HG03520 (cell line): ENCODE data around the gene GHRHR.

Experiments
- ATAC-seq: cut with Tn5 transposase; IDR thresholded peaks from one replicate; pipeline ENCODE4 v1.9.1; 2021; ENCODE audit warnings: mild to moderate bottlenecking, moderate library complexity; ENCODE audit not compliant: unreplicated experiment

Gene GHRHR

DNA sequence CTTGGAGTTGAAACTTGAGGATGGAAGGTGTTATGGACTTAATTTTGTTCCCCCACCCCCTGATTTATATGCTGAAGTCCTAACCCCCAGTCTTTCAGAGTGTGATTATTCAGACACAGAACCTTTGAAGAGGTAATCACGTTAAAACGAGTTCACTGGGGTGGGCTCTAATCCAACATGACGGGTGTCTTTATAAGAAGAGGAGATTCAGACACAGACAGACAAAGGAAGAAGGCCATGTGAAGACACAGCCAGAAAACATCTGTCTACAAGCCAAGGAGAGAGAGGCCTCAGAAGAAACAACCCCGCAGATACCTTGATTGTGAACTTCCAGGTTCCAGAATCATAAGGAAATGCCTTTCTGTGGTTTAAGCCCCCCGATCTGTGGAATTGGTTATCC, 37.0 kb downstream of the GHRHR start:
- ATAC-seq, result no peak

DNA sequence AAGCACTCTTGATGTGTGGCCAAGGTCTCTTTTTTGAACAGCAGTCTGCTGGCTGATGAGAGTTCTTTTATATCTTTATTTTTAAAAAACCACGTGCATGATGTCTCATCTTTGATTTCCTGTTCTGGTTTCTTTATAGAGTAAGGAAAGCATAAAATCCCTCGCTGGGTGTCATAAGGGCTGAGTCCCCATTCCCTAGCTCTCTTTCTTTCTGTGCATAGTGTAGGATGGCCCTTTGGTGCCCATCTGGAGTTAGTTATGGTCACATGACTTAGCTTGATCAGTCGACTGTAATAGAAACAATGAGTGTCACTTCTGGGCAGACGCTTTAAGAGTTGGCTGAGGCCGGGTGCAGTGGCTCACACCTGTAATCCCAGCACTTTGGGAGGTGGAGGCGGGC, 38.5 kb downstream of the GHRHR start:
- no peak for ATAC-seq

DNA sequence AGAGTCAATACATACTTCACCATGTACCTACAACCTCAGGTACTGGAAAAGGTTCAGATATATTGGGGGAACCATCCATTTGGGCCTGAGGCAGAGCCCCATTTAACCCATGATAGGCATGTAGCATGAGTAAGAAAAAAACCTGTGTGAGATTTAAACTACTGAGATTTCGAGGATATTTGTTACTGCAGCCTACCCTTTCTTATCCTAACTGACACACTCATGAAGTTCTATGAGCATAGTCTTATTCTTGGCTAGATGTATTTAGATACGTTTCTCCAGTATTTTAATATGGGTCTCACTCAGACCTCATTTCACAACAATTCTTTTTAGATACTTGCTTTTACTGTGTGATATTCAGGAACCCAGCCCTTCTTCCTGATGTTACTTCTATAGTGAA, 39.3 kb downstream of the GHRHR start:
- no peak for ATAC-seq

DNA sequence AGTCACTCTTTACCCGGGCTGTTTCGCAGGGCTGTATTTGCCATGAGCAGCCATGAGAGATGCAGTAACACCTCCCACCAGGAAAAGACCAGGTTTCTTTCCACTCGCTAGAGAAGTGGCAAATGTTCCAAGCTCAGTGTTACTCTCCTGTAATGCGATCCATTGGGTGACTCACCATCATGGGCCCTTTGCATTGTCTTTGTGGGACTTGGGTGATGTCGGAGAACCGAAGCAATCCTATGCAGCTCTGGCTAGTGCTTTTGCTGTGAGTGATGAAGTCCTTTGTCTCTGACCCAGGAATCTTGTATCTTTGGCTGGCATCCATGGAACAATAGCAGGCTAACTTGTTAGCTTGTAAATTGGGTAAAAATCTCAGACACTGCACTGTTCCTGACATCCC, 40.0 kb downstream of the GHRHR start:
- ATAC-seq, result no peak

DNA sequence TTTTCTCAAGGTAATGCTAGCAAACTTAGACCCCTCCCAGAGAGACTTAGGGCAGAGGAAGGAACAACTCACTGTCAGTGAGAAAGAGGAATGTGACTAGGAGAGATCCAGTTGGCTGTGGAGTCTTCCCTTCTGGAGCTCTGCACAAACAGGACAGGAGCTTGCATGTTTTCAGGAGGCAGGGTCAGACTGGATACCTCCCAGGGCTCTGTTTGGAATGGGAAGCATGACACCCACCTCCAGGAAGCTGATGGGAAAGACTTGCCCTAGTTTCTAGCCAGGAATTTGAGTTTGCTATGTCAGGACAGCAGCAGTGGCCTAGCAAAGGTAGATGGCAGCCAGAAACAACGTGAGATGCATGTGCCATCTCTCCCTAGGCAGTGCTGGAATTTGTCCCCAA, 40.6 kb downstream of the GHRHR start:
- no peak for ATAC-seq

DNA sequence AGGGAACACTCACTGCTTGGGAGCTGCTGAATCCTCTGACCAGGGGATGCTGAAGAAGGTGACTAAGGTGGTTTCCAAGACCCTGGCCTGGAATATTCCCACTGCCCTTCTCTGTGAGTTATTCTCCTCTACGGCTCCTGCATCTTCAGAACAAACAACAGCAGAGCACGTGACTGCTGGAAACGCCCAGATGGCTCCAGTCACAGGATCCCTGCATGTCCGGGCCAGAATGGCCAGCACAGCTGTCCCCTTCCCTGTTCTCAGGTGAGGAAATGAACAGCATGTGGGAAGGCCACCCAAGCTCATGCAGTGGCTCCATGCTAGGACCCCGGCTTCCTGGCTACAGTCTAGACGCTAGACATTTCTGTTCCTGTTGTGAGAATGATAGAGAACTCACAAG, 43.1 kb downstream of the GHRHR start:
- no peak for ATAC-seq

DNA sequence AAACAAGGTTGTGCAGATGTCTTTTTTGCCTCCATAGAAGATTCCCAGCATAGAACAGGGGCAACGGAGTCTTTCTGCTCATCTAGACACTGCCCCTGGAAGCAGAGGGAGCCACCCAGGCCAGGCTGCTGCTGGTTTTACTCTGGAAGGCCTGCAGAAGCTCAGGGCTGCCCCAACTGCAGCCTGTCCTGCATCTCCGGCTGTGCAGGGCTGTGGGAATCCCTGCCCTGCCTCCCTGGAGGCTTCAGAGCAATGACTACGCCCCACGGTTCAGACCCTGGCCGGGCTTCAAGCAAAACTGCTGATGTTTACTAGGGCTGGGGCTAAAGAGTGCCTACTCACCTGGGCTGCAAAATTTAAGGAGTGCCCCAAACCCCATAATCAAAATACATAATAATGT, 43.9 kb downstream of the GHRHR start:
- ATAC-seq, result no peak

DNA sequence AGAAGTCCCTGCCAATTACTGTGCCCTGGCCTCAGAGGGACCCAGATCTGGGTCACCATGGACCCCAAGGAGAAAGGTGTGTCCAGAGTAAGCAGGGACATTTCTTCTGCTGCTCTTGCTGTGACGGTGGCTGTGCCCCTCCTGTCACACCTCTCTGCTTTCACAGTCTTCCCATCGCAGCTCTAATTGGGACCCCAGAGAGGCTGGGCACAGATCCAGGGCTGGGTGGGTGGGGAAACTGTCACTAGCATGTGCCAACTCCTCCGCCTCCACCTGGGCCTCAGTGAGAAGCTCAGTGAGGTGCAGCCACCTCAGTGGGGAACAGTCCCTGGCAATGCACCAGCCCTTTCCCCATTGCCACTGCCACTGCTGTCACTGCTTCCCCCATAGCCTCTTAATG, 51.1 kb downstream of the GHRHR start:
- no peak for ATAC-seq

DNA sequence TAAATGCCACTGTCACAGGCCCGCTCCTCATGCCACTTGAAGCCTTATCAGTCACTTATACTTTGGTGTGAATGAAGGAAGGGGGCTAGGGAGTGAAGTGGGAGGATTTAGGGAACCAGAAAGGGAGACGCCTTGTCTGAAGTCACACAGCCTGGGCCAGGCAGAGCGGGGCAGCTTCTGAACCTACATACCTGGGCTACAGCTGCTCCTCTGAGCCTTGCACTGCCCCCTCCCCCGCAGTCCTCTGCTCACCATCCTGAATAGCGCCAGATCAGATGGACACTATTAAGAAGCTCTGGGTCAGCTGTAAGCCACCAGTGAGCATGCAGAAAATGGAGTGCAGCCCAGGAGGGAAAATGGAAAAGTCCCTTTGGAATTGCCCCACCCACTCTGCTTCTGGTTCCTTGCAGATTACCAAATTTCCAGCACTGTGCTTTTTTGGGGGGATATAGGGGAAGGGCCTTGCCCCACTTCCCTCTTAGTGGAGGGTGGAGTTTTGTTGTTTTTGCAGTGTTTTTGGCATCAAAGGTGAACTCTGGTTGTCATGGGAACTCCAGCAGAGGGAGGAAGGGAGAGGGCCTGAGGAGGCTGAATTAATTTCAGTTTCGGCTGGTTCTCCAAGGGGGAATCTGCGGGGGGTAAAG, 53.4 kb downstream of the GHRHR start:
- no peak for ATAC-seq

DNA sequence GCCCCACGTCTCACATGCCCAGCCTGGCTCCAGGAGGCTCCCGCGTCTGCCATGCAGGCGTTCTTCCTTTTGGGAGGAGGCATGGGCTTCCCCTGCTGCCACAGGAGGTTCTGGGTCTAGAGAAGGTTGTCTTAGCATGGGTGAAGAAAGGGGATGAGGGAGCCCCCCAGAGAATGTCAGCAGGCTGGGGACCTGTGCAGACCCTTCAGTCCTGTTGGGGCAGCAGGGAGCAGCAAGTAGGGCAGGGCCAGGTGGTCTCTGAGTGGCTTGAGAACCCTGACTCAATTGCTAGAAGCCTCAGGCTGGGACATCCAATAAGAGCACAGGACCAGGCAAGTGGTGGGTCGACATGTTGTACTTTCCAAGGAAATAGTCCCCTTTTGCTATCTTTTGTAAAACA, 54.0 kb downstream of the GHRHR start:
- no peak for ATAC-seq

DNA sequence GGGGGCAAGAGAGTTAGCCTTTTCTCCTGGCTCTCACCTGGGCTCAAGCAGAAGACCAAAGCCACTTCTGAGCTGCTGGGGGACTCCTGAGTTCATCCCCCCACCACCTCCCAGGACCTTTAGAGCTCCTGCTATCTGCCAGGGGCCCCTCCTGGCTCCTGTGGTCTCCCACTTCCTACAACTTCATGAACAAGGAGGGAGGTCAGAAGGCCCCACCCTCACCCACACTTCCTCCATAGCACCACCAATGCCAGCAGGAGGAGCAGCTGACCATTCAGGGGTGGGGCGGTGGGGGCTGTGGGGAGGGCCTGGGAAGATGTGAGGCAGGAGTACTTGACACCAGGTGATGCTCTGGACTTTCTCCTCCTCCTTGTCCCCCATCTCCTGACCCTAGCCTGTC, 55.8 kb downstream of the GHRHR start:
- no peak for ATAC-seq

DNA sequence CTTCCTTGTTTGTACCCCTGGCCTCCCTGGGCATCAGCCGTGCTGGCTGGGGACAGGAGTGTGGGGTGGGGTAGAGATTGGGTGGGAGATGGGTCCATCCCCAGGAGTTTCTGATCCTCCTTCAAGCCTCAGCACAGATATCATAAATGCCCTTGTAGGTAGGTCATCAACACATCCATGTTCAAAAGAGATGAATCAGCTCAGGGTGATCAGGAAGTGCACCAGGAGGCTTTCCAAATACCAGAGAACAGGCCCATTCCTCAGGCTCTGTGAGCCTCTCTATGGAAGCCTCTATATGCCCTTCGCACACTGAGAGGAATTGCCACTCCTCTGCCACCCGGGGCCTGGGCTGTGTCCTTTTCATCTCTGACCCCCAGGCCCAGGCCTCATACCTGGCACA, 56.4 kb downstream of the GHRHR start:
- no peak for ATAC-seq

DNA sequence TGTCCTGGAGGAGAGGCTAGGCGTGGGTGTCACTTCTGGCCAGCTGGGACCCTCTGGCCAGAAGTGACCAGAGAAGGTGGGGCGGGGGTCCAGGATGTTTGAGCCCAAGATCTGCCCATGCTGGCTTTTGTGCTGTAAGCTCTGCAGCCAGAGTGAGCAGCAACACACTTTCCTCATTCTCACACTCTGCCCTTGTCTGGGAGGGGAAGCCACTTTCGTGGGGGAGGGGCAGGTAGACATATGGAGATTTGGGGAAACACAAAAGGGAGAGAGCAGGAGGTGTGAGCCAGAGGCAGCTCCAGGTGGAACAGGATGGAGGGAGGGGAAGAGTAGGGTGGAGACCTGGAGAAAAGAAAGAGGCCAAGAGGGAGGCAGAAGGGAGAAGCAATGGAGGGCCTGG, 56.9 kb downstream of the GHRHR start:
- no peak for ATAC-seq

DNA sequence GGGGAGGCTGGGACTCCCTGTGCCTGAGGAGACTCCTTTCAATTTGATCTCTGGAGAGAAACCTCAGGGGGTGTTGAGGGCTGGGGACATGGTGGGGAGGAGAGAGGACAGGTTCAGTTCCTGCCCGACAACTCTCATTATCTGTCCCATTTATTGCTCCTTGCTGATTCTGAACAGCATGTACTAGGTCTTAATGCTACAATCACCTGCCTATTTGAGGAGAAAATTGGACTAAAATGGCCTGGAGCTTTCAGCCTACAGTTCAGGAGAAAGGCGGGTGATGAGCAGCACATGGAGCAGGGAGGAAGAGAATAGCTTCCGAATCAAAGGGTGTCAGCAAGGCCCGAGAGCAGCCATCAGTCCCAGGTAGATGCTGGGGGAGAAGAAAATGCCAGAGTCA, 58.4 kb downstream of the GHRHR start:
- no peak for ATAC-seq

DNA sequence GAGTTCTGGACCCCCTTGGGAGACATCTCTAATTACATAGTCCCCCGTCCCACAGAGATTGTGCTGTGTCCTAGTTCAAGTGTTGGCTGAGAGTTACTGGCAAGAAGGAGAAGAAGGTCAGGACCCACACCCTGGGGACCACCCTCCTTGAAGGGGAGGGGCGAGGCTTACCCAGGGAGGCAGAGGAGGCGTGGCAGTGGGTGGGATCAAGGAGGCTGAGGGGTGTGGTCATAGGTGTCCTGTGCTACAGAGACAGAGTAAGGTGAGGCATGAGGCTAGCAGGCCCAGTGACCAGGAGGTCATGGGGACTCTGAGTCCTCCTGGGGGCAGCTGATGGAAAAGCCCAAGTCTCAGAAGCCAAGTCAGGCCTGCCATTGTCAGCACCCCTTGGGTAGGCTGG, 59.0 kb downstream of the GHRHR start:
- no peak for ATAC-seq

DNA sequence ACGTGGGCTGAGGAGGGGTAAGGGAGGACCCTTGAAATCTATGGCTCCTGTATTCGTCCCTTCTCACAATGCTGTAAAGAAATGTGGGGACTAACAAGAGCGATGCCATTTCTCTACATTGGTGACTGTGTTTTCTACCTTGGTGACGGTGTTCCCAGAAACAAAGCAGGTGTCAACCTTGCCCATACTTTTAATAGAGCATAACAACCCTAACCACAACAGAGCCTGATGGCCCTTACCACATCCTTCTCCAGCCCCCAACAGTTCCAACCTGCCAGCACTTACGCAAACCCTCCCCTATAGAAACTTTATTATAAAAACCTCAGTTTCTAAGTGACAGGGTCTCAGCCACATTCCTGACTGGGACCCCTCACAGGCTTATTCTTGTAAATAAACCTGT, 60.1 kb downstream of the GHRHR start:
- no peak for ATAC-seq

DNA sequence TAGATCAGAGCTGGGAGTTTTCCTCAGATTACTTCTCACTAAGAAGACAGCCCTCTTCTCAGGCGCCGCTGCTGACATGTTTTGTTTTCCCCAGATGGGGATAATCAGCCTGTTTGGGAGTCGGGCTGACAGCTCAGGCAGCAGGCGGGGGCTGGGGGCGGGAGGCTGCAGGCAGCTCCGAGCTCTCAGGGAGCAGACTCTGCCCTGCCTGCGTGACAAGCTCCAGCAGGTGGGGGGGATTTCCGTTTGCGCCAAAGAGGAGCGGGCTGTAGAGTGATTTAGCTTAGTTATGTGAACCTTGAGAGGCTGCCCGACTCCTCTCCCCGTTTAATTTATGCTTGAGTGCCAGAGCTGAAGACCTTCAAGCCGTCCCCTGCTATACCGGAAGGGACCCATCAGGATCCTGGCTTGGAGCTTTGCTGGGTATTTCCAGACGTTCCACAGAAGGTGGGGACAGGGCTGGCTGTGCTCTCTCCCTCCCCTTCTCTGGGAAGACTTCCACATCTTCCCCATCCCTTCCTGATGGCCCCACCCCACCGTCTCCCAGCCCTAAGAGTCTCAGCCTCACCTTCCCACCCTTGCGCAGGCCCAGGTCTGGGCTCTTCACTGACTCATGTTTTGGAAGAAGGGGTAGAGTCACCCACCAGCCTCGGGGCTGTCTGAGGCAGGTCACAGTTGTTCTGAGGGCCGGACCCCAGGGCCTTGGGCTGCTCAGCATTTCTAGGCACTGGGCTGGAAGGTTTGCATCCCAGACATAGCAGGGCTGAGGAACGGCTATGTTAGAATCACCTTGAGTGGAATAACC, 63.6 kb downstream of the GHRHR start:
- ATAC-seq, result no peak

DNA sequence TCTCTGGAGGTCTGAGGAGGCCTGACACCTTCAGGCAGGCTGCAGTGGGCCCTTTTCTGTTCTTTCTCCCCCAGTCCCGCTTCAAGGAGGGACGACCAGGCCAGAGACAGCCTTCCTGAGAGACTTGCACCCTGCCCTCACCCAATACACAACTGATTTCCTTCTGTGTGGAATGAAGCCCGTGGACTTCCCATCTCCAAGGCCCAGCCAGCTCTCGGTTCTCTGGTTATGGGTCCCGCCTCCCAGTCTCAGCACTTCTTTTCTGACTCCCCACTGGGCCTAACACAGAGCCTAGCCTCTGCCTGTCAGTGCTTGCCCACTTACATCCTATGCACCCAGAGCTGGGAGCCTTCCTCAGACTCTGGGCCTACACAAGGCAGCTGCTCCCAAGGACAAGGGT, 64.3 kb downstream of the GHRHR start:
- ATAC-seq, result no peak

DNA sequence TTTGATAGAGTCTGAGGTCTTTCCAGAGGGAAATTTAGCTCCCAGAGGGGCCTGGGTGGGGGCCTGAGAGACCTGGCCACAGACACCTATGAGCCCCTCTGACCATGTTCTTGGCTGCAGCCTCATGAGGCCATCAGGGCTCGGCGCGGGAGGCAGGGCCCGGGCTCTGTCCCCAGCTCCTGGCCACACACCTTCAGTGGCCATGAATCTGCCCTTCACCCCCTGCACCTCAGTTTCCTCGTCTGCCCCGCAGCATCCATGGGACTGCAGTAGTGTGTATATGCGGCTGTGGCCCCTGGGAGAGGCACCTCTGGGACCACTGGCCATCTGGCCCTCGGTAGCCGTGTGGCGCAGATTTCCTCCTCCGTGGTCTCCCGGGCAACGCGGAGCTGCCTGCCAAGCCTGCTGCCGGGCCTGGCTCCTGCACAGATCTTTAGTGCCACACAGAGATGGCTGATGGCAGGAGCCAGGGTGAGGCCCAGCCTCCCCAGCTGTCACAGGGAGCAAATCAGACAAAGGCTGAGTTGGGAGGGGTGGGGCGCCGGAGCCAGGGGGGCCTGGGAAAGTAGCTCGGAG, 64.8 kb downstream of the GHRHR start:
- ATAC-seq, result no peak
